C4-2B (cell line): ENCODE results near the gene AFG3L2.

Source experiments
- ZFX ChIP-seq: fragments of 450-650 bp; IDR thresholded peaks from 2 replicates; pipeline ENCODE4 v1.6.1; 2017
- TF ChIP-seq, protein P1 (sequence below): fragments of 450-650 bp; conservative IDR thresholded peaks from 2 replicates; pipeline ENCODE4 v1.5.1; 2017; ENCODE audit warnings: mild to moderate bottlenecking

DNA sequence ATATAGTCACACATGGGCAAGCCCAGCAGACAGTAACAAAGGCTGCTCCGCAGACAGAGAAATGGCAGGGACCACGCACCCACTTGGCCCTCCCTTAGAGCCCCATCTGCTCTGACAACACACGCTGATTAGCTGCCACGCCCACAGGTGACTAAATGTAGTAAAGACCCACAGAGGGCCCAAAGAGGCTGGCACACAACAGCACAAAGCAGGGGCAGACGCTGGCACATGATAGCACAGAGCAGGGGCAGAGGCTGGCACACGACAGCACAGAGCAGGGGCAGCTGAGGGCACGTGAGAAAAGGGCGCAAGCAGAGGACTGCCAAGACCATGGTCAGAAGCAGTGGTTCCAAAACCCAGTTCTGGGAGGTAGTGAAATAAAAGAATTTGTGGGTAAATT, 10.6 kb downstream of the AFG3L2 start:
- TF ChIP-seq, protein P1, sequence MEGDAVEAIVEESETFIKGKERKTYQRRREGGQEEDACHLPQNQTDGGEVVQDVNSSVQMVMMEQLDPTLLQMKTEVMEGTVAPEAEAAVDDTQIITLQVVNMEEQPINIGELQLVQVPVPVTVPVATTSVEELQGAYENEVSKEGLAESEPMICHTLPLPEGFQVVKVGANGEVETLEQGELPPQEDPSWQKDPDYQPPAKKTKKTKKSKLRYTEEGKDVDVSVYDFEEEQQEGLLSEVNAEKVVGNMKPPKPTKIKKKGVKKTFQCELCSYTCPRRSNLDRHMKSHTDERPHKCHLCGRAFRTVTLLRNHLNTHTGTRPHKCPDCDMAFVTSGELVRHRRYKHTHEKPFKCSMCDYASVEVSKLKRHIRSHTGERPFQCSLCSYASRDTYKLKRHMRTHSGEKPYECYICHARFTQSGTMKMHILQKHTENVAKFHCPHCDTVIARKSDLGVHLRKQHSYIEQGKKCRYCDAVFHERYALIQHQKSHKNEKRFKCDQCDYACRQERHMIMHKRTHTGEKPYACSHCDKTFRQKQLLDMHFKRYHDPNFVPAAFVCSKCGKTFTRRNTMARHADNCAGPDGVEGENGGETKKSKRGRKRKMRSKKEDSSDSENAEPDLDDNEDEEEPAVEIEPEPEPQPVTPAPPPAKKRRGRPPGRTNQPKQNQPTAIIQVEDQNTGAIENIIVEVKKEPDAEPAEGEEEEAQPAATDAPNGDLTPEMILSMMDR = no peak
- TF ChIP-seq ZFX = no peak
